Naive thymus-derived CD4-positive, alpha-beta T cell (primary cell): Measurements from ENCODE around the gene VPS13A. TPM values are rescaled to one million over a fixed set of nuclear protein-coding genes. Genes with fewer than 3 reads are reported as not detected.

Experiments
- ATAC-seq: fragments of 150-1000 bp; cut with Tn5 transposase; 2 replicates; pipeline ENCODE4 v1.10.0; 2021; ENCODE audit warnings: mild to moderate bottlenecking, moderate library complexity
- CTCF ChIA-PET: fragments of 350-600 bp; sonication (Branson Sonifier 250); formaldehyde crosslinking; loops from one replicate; lab custom pipeline; 2021; ENCODE audit warnings: antibody characterized with exemption; lab: Charles Lee
- POLR2A ChIA-PET: fragments of 350-600 bp; sonication (Branson Sonifier 250); formaldehyde crosslinking; loops from one replicate; lab custom pipeline; 2021; ENCODE audit warnings: antibody characterized with exemption, inconsistent platforms; lab: Charles Lee
- DNase-seq, 9 donors: peaks; one replicate each; pipeline versions ENCODE4 v3.0.0 to v3.0.0-alpha.2; 2020 to 2022; ENCODE audit warnings: mixed read lengths in 1 of 9
- H3K27ac ChIP-seq: one replicate; pipeline ENCODE4 v1.7.0; 2013; ENCODE audit warnings: mild to moderate bottlenecking, low read depth, low read length, moderate library complexity
- H3K27me3 ChIP-seq, 2 donors: one replicate each; pipeline ENCODE4 v1.7.0; 2013; ENCODE audit warnings: low read length in 2 of 2, mild to moderate bottlenecking in 2 of 2, moderate library complexity in 2 of 2; ENCODE audit not compliant: control insufficient read depth in 2 of 2, insufficient read depth in 2 of 2
- H3K36me3 ChIP-seq, 3 experiments: 1 replicate in 2 of 3; 2 replicates in 1 of 3; pipeline ENCODE4 v1.7.0; 2013; ENCODE audit warnings: low read length in 3 of 3, mild to moderate bottlenecking in 3 of 3, moderate library complexity in 1 of 3; ENCODE audit not compliant: insufficient read depth in 3 of 3, control insufficient read depth in 2 of 3
- H3K4me1 ChIP-seq, 2 donors: one replicate each; pipeline ENCODE4 v1.7.0; 2013; ENCODE audit warnings: low read length in 2 of 2, mild to moderate bottlenecking in 2 of 2, moderate library complexity in 1 of 2; ENCODE audit not compliant: control insufficient read depth in 2 of 2, insufficient read depth in 2 of 2
- H3K4me3 ChIP-seq: 2 replicates; pipeline ENCODE4 v1.7.0; 2013; ENCODE audit warnings: mild to moderate bottlenecking, low read length
- H3K9me3 ChIP-seq, 3 experiments: 1 replicate in 2 of 3; 2 replicates in 1 of 3; pipeline ENCODE4 v1.7.0; 2013; ENCODE audit warnings: low read length in 3 of 3; ENCODE audit not compliant: control insufficient read depth in 2 of 3
- H3K27ac Mint-ChIP-seq, 9 donors: one replicate each; pipeline ENCODE4 v1.8.0; 2020 to 2022; ENCODE audit warnings: mixed read lengths in 9 of 9, mild to moderate bottlenecking in 8 of 9, moderate library complexity in 5 of 9, inconsistent platforms in 2 of 9
- H3K27me3 Mint-ChIP-seq, 5 donors: one replicate each; pipeline ENCODE4 v1.8.0; 2021 to 2022; ENCODE audit warnings: mixed read lengths in 5 of 5, mild to moderate bottlenecking in 1 of 5
- H3K36me3 Mint-ChIP-seq, 5 donors: one replicate each; pipeline ENCODE4 v1.8.0; 2020 to 2022; ENCODE audit warnings: mixed read lengths in 5 of 5, mild to moderate bottlenecking in 3 of 5, inconsistent platforms in 1 of 5
- H3K4me1 Mint-ChIP-seq, 7 donors: one replicate each; pipeline ENCODE4 v1.8.0; 2020 to 2022; ENCODE audit warnings: mixed read lengths in 7 of 7, mild to moderate bottlenecking in 3 of 7, inconsistent platforms in 1 of 7
- H3K4me3 Mint-ChIP-seq, 10 donors: one replicate each; pipeline ENCODE4 v1.8.0; 2020 to 2022; ENCODE audit warnings: mild to moderate bottlenecking in 10 of 10, mixed read lengths in 10 of 10, moderate library complexity in 6 of 10, inconsistent platforms in 2 of 10
- H3K9me3 Mint-ChIP-seq, 11 donors: one replicate each; pipeline ENCODE4 v1.8.0; 2020 to 2022; ENCODE audit warnings: mixed read lengths in 11 of 11, mild to moderate bottlenecking in 4 of 11, inconsistent platforms in 1 of 11, moderate library complexity in 1 of 11
- intact Hi-C, 2 donors: fragments of 100-400 bp; cut with micrococcal nuclease; formaldehyde crosslinking; loops; one replicate each; pipeline ENCODE4 v1.15.1; 2023
- polyA plus RNA-seq, 2 donors: library from polyadenylated mRNA; unstranded; fragments of 300-500 nt; fragmentation: Illumina TruSeq; gene quantifications; one replicate each; pipeline ENCODE4 v1.2.3, GENCODE V29; 2021
- total RNA-seq, 6 experiments: library from RNA in 5 of 6; stranded (reverse) in 5 of 6; gene quantifications; 1 replicate in 5 of 6; 2 replicates in 1 of 6; pipeline ENCODE4 v1.2.3 and lab custom pipeline; 2021 to 2026

Gene VPS13A
- total and polyA plus RNA-seq, 7 experiments from 2014 or later, result 3.0 to 52.8 (median 40.9) TPM

- H3K27ac ChIP-seq, result no peak overlapping the region
- H3K27me3 Mint-ChIP-seq, result no peaks in the 10 kb centered on the region
- ChIA-PET POLR2A (no interaction called here), CTCF (no interaction called here)
- no peak overlapping the region for H3K4me3 Mint-ChIP-seq
- H3K27me3 ChIP-seq, result no peaks in the 10 kb centered on the region
- no peak overlapping the region for H3K4me3 ChIP-seq
- H3K36me3 ChIP-seq, result peaks cover 0 to 6% (median 0%) of the 10 kb centered on the region in 3 experiments
- H3K9me3 ChIP-seq, result no peaks in the 10 kb centered on the region
- peaks cover 0 to 4% (median 0%) of the 10 kb centered on the region in 7 donors for H3K4me1 Mint-ChIP-seq
- intact Hi-C loops, result no loop called here
- no peaks in the 10 kb centered on the region for H3K9me3 Mint-ChIP-seq
- ATAC-seq, result no peak
- H3K27ac Mint-ChIP-seq, result no peak overlapping the region
- no peak for DNase-seq
- H3K36me3 Mint-ChIP-seq, result peaks cover 0 to 32% (median 25%) of the 10 kb centered on the region in 5 donors
- H3K4me1 ChIP-seq, result no peaks in the 10 kb centered on the region
Measured at GRCh38 chr9:77277719-77278118, 100.4 kb downstream of the VPS13A start.

- H3K36me3 Mint-ChIP-seq, result peaks cover 14 to 56% (median 53%) of the 10 kb centered on the region in 5 donors
- CTCF ChIA-PET, result no interaction called here
- intact Hi-C loops, result no loop called here
Measured at GRCh38 chr9:77283991-77284390, 106.7 kb downstream of the VPS13A start.

GRCh38 chr9:77284616-77285015 lies 107.3 kb downstream of the VPS13A start:
- peaks cover 0 to 10% (median 0%) of the 10 kb centered on the region in 3 experiments for H3K9me3 ChIP-seq
- H3K4me1 ChIP-seq, result no peaks in the 10 kb centered on the region
- ATAC-seq, result no peak
- Mint-ChIP-seq H3K27me3 (no peaks in the 10 kb centered on the region), H3K4me3 (no peak overlapping the region), H3K4me1 (peaks cover 0 to 4% (median 0%) of the 10 kb centered on the region in 7 donors), H3K36me3 (peaks cover 15 to 60% (median 56%) of the 10 kb centered on the region in 5 donors), H3K9me3 (peaks cover 7 to 22% (median 13%) of the 10 kb centered on the region in 11 donors), H3K27ac (no peak overlapping the region)
- POLR2A ChIA-PET, result no interaction called here
- no peak for DNase-seq
- intact Hi-C loops, result no loop called here
- H3K27ac ChIP-seq, result no peak overlapping the region
- no peaks in the 10 kb centered on the region for H3K27me3 ChIP-seq
- CTCF ChIA-PET, result no interaction called here
- peaks cover 0 to 31% (median 0%) of the 10 kb centered on the region in 3 experiments for H3K36me3 ChIP-seq
- no peak overlapping the region for H3K4me3 ChIP-seq

More at GRCh38 chr9:77283991-77284390, 106.7 kb downstream of the VPS13A start:
- no peak for DNase-seq
- Histone ChIP-seq H3K27ac (no peak overlapping the region), H3K4me3 (no peak overlapping the region), H3K9me3 (peaks cover 0 to 10% (median 0%) of the 10 kb centered on the region in 3 experiments), H3K27me3 (no peaks in the 10 kb centered on the region), H3K36me3 (peaks cover 0 to 33% (median 0%) of the 10 kb centered on the region in 3 experiments), H3K4me1 (no peaks in the 10 kb centered on the region)
- peaks cover 7 to 20% (median 12%) of the 10 kb centered on the region in 11 donors for H3K9me3 Mint-ChIP-seq
- H3K27ac Mint-ChIP-seq, result no peak overlapping the region
- no peak overlapping the region for H3K4me3 Mint-ChIP-seq
- H3K4me1 Mint-ChIP-seq, result peaks cover 0 to 4% (median 0%) of the 10 kb centered on the region in 7 donors
- no peaks in the 10 kb centered on the region for H3K27me3 Mint-ChIP-seq
- no peak for ATAC-seq
- POLR2A ChIA-PET, result no interaction called here

- H3K36me3 Mint-ChIP-seq, result peaks cover 13 to 74% (median 65%) of the 10 kb centered on the region in 5 donors
Measured at GRCh38 chr9:77290373-77290772, 113.0 kb downstream of the VPS13A start.

GRCh38 chr9:77291714-77292113 lies 114.4 kb downstream of the VPS13A start:
- H3K36me3 Mint-ChIP-seq, result peaks cover 9 to 61% (median 52%) of the 10 kb centered on the region in 5 donors
- ChIA-PET POLR2A (no interaction called here), CTCF (no interaction called here)
- no peak overlapping the region for H3K27ac ChIP-seq
- H3K4me1 ChIP-seq, result no peaks in the 10 kb centered on the region
- H3K27me3 Mint-ChIP-seq, result no peaks in the 10 kb centered on the region
- H3K36me3 ChIP-seq, result peaks cover 0 to 4% (median 3%) of the 10 kb centered on the region in 3 experiments
- DNase-seq (no peak), ATAC-seq (no peak)
- H3K4me3 ChIP-seq, result no peak overlapping the region
- H3K4me1 Mint-ChIP-seq, result peaks cover 0 to 9% (median 0%) of the 10 kb centered on the region in 7 donors
- intact Hi-C loops, result loop anchor here in 1 of 2 donors (1.0 kb wide), 1 partner anchor 124 kb away; no protein-coding TSS in a partner anchor
- H3K9me3 ChIP-seq, result peaks cover 0 to 10% (median 0%) of the 10 kb centered on the region in 3 experiments
- H3K27ac Mint-ChIP-seq, result peak overlapping the region in 1 of 9 donors; percentile 21
- no peaks in the 10 kb centered on the region for H3K27me3 ChIP-seq
- peaks cover 7 to 22% (median 13%) of the 10 kb centered on the region in 11 donors for H3K9me3 Mint-ChIP-seq
- no peak overlapping the region for H3K4me3 Mint-ChIP-seq

More at GRCh38 chr9:77290373-77290772, 113.0 kb downstream of the VPS13A start:
- intact Hi-C loops, result no loop called here
- H3K4me1 ChIP-seq, result no peaks in the 10 kb centered on the region
- ATAC-seq (no peak), DNase-seq (no peak)
- Mint-ChIP-seq H3K9me3 (peaks cover 7 to 22% (median 13%) of the 10 kb centered on the region in 11 donors), H3K27me3 (no peaks in the 10 kb centered on the region), H3K4me1 (peaks cover 0 to 9% (median 0%) of the 10 kb centered on the region in 7 donors), H3K4me3 (no peak overlapping the region), H3K27ac (no peak overlapping the region)
- CTCF ChIA-PET, result no interaction called here
- H3K36me3 ChIP-seq, result peaks cover 0 to 17% (median 3%) of the 10 kb centered on the region in 3 experiments
- H3K4me3 ChIP-seq, result no peak overlapping the region
- H3K27me3 ChIP-seq, result no peaks in the 10 kb centered on the region
- H3K27ac ChIP-seq, result no peak overlapping the region
- peaks cover 0 to 10% (median 0%) of the 10 kb centered on the region in 3 experiments for H3K9me3 ChIP-seq
- POLR2A ChIA-PET, result no interaction called here

GRCh38 chr9:77293949-77294348 lies 116.6 kb downstream of the VPS13A start:
- Mint-ChIP-seq H3K27ac (no peak overlapping the region), H3K36me3 (peaks cover 8 to 43% (median 36%) of the 10 kb centered on the region in 5 donors), H3K4me3 (no peak overlapping the region), H3K9me3 (peaks cover 0 to 6% (median under 1%) of the 10 kb centered on the region in 11 donors), H3K4me1 (peaks cover 0 to 9% (median 0%) of the 10 kb centered on the region in 7 donors), H3K27me3 (no peaks in the 10 kb centered on the region)
- ChIA-PET CTCF (no interaction called here), POLR2A (no interaction called here)
- H3K27ac ChIP-seq, result no peak overlapping the region
- H3K4me3 ChIP-seq, result no peak overlapping the region
- intact Hi-C loops, result no loop called here
- H3K36me3 ChIP-seq, result peaks cover 0 to 3% (median 0%) of the 10 kb centered on the region in 3 experiments
- H3K9me3 ChIP-seq, result no peaks in the 10 kb centered on the region
- no peaks in the 10 kb centered on the region for H3K4me1 ChIP-seq
- DNase-seq (no peak), ATAC-seq (no peak)
- no peaks in the 10 kb centered on the region for H3K27me3 ChIP-seq

GRCh38 chr9:77304543-77304942 lies 127.2 kb downstream of the VPS13A start:
- Mint-ChIP-seq H3K36me3 (peaks cover 4 to 44% (median 38%) of the 10 kb centered on the region in 5 donors), H3K4me1 (peaks cover 0 to 7% (median 0%) of the 10 kb centered on the region in 7 donors), H3K27ac (no peak overlapping the region), H3K4me3 (no peak overlapping the region), H3K27me3 (no peaks in the 10 kb centered on the region), H3K9me3 (peaks cover 0 to 3% (median 0%) of the 10 kb centered on the region in 11 donors)
- ChIA-PET CTCF (no interaction called here), POLR2A (no interaction called here)
- intact Hi-C loops, result no loop called here
- no peak overlapping the region for H3K27ac ChIP-seq
- no peak for DNase-seq
- H3K4me3 ChIP-seq, result no peak overlapping the region
- H3K36me3 ChIP-seq, result no peaks in the 10 kb centered on the region
- H3K9me3 ChIP-seq, result no peaks in the 10 kb centered on the region
- ATAC-seq, result no peak
- H3K27me3 ChIP-seq, result no peaks in the 10 kb centered on the region
- H3K4me1 ChIP-seq, result no peaks in the 10 kb centered on the region
